Activated naive CD4-positive, alpha-beta T cell treated with anti-CD3 and anti-CD28 coated beads for 36 hours (primary cell): Measurements from ENCODE around the gene MSMO1. TPM values are rescaled to one million over a fixed set of nuclear protein-coding genes. Genes with fewer than 3 reads are reported as not detected.
A peak's percentile ranks its signal among the peaks of the same experiment; 100 is the strongest.

ENCODE experiments used
- CTCF ChIA-PET: fragments of 350-600 bp; sonication (Branson Sonifier 250); formaldehyde crosslinking; loops from one replicate; lab custom pipeline; 2021; ENCODE audit warnings: antibody characterized with exemption; lab: Charles Lee
- DNase-seq: peaks from one replicate; pipeline ENCODE4 v3.0.0-alpha.2; 2020
- H3K27ac Mint-ChIP-seq: one replicate; pipeline ENCODE4 v1.8.0; 2021; ENCODE audit warnings: mild to moderate bottlenecking, mixed read lengths
- H3K27me3 Mint-ChIP-seq: one replicate; pipeline ENCODE4 v1.8.0; 2021; ENCODE audit warnings: low read depth, mixed read lengths
- H3K36me3 Mint-ChIP-seq: one replicate; pipeline ENCODE4 v1.8.0; 2021; ENCODE audit warnings: low read depth, mixed read lengths
- H3K4me1 Mint-ChIP-seq: one replicate; pipeline ENCODE4 v1.8.0; 2021; ENCODE audit warnings: low read depth, mixed read lengths
- H3K4me3 Mint-ChIP-seq: one replicate; pipeline ENCODE4 v1.8.0; 2021; ENCODE audit warnings: mild to moderate bottlenecking, moderate library complexity, mixed read lengths
- H3K9me3 Mint-ChIP-seq: one replicate; pipeline ENCODE4 v1.8.0; 2021; ENCODE audit warnings: mixed read lengths
- intact Hi-C: fragments of 100-400 bp; cut with micrococcal nuclease; formaldehyde crosslinking; loops from one replicate; pipeline ENCODE4 v1.15.1; 2023
- total RNA-seq, 2 experiments: library from RNA; stranded (reverse); gene quantifications; one replicate each; pipeline ENCODE4 v1.2.3, GENCODE V29; 2021

The MSMO1 gene
- total RNA-seq, 2 experiments from 2014 or later = 61.2 to 72.1 TPM

GRCh38 chr4:165368114-165368513 is 40.6 kb downstream of the MSMO1 start:
- H3K36me3 Mint-ChIP-seq = no peaks in the 10 kb centered on the region
- intact Hi-C loops = no loop called here
- H3K4me1 Mint-ChIP-seq = no peaks in the 10 kb centered on the region
- DNase-seq = no peak
- no peaks in the 10 kb centered on the region for H3K9me3 Mint-ChIP-seq
- no peak overlapping the region for H3K27ac Mint-ChIP-seq
- H3K27me3 Mint-ChIP-seq = no peaks in the 10 kb centered on the region
- CTCF ChIA-PET = interaction anchor here (0.7 kb wide), 1 partner anchor 90 kb away, joined by 3 read pairs; no protein-coding TSS in a partner anchor
- no peak overlapping the region for H3K4me3 Mint-ChIP-seq

DNA sequence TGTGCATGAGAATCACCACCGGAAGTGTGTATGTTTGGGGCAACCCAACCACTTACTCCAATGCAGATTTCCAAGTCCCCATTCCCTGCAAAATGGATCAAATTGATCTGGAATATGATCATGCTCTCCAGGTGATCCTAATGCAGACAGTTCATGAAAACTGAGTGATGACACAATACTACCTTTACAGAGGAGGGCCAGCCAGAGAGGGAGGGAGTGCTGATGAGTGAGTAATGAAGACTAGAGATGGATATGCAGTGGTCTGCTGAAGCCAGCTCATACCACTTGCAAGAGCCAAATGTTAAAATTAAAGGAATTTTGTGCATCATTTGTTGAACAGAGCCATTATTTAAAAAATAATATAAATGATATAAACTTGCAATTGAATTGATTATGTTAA is 41.1 kb downstream of the MSMO1 start:
- no peaks in the 10 kb centered on the region for H3K36me3 Mint-ChIP-seq
- CTCF ChIA-PET = no interaction called here
- no peak overlapping the region for H3K27ac Mint-ChIP-seq
- intact Hi-C loops = no loop called here
- no peak for DNase-seq
- H3K4me3 Mint-ChIP-seq = no peak overlapping the region
- H3K27me3 Mint-ChIP-seq = no peaks in the 10 kb centered on the region
- no peaks in the 10 kb centered on the region for H3K4me1 Mint-ChIP-seq
- no peaks in the 10 kb centered on the region for H3K9me3 Mint-ChIP-seq

DNA sequence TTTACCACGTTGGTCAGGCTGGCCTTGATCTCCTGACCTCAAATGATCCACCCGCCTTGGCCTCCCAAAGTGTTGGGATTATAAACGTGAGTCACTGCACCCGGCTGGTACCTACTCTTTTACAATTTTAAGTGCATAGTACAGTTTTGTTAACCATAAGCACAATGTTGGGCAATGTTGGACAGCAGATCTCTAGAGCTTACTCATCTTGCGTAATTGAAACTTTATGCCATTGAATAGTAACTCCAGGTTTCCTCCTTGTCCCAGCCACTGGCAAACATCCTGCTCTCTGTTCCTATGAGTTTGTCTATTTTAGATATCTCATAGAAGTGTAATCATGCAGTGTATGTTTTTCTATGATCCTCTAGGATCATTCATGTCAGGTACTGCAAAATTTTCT is 42.1 kb downstream of the MSMO1 start:
- no peaks in the 10 kb centered on the region for H3K27me3 Mint-ChIP-seq
- DNase-seq = no peak
- H3K36me3 Mint-ChIP-seq = no peaks in the 10 kb centered on the region
- no peaks in the 10 kb centered on the region for H3K4me1 Mint-ChIP-seq
- H3K4me3 Mint-ChIP-seq = no peak overlapping the region
- intact Hi-C loops = no loop called here
- H3K9me3 Mint-ChIP-seq = no peaks in the 10 kb centered on the region
- H3K27ac Mint-ChIP-seq = no peak overlapping the region
- CTCF ChIA-PET = no interaction called here

- no peaks in the 10 kb centered on the region for H3K9me3 Mint-ChIP-seq
These were observed 43.1 kb downstream of the MSMO1 start for GRCh38 chr4:165370530-165370929.

DNA sequence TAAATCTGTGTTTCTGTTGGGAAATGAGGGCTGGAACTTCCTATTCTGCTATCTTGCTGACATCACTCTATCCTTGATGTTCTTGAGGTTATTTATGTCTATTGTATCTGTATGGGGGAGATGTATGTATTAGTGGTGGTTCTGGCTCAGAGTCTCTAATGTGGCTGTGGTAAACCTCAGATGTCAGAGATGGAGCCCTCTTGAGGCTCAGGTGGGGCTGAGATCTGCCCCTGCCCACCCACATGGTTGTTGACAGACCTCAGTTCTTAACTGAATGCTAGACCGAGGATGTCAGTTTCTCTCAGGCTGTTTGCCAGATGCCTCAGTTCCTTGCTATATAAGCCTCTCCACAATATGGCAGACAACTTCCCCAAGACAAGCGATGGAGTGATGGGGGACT is 48.0 kb downstream of the MSMO1 start:
- CTCF ChIA-PET = interaction anchor here (1.1 to 1.6 kb wide), 2 partner anchors 9 to 244 kb away, joined by 3 to 4 read pairs; no protein-coding TSS in a partner anchor
- intact Hi-C loops = no loop called here
- no peak overlapping the region for H3K27ac Mint-ChIP-seq
- H3K36me3 Mint-ChIP-seq = no peaks in the 10 kb centered on the region
- peaks cover 17% of the 10 kb centered on the region for H3K27me3 Mint-ChIP-seq
- no peaks in the 10 kb centered on the region for H3K9me3 Mint-ChIP-seq
- H3K4me1 Mint-ChIP-seq = no peaks in the 10 kb centered on the region
- DNase-seq = no peak
- H3K4me3 Mint-ChIP-seq = no peak overlapping the region

More at GRCh38 chr4:165370530-165370929, 43.1 kb downstream of the MSMO1 start:
- intact Hi-C loops = no loop called here
- Mint-ChIP-seq H3K27ac (no peak overlapping the region), H3K36me3 (no peaks in the 10 kb centered on the region), H3K4me3 (no peak overlapping the region), H3K27me3 (no peaks in the 10 kb centered on the region), H3K4me1 (no peaks in the 10 kb centered on the region)
- CTCF ChIA-PET = no interaction called here
- DNase-seq = no peak

DNA sequence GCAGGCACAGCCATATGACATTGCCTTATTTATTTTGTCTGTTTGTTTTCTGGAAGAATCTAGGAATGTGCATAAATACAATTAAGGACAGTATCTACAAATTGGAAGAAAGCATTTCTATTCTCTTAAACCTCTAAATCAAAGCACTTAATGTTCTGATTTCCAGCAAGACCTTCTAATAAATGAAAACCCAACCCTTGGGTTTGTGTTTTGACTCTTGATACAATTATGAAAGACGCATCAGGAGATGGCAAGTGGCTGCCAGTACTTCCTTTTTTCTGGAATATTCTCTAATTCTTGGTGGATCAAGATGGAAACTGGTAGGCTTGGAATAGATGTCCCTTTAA is 50.9 kb downstream of the MSMO1 start:
- Mint-ChIP-seq H3K36me3 (no peaks in the 10 kb centered on the region), H3K4me1 (no peaks in the 10 kb centered on the region), H3K9me3 (no peaks in the 10 kb centered on the region), H3K4me3 (peak overlapping the region; percentile 70), H3K27me3 (peaks cover 19% of the 10 kb centered on the region), H3K27ac (no peak overlapping the region)
- intact Hi-C loops = loop anchor here (2.0 kb wide), 1 partner anchor 24 kb away; no protein-coding TSS in a partner anchor
- DNase-seq = no peak
- CTCF ChIA-PET = interaction anchor here (0.9 to 1.8 kb wide), 3 partner anchors 15 to 266 kb away, joined by 3 to 9 read pairs (median 4); partner anchors contain the start of gene TMEM192

GRCh38 chr4:165378745-165379677 is 51.5 kb downstream of the MSMO1 start, which contains the start of gene CPE:
Gene CPE (plus strand): TSS chr4:165379008. CDS start chr4:165379222, 214 bp downstream.
- peak within 1 kb of the TSS; percentile 70 for H3K4me3 Mint-ChIP-seq
- H3K4me1 Mint-ChIP-seq = no peaks in the 10 kb centered on the region
- H3K9me3 Mint-ChIP-seq = no peaks in the 10 kb centered on the region
- no peak within 1 kb of the TSS for H3K27ac Mint-ChIP-seq
- CTCF ChIA-PET = interaction anchor here (0.6 to 1.8 kb wide), 4 partner anchors 14 to 266 kb away, joined by 3 to 9 read pairs (median 4); partner anchors contain the start of gene TMEM192
- peaks cover 19% of the 10 kb centered on the region for H3K27me3 Mint-ChIP-seq
- no peaks in the 10 kb centered on the region for H3K36me3 Mint-ChIP-seq
- DNase-seq = peak; percentile 81
- intact Hi-C loops = loop anchor here (1.0 to 2.0 kb wide), 4 partner anchors 24 to 267 kb away; partner anchors contain the start of gene TMEM192

- peaks cover 19% of the 10 kb centered on the region for H3K27me3 Mint-ChIP-seq
- H3K4me1 Mint-ChIP-seq = no peaks in the 10 kb centered on the region
- no peak overlapping the region for H3K27ac Mint-ChIP-seq
- peak overlapping the region; percentile 43 for H3K4me3 Mint-ChIP-seq
- H3K9me3 Mint-ChIP-seq = no peaks in the 10 kb centered on the region
- intact Hi-C loops = loop anchor here (1.0 to 2.0 kb wide), 4 partner anchors 25 to 267 kb away; partner anchors contain the start of gene TMEM192
- CTCF ChIA-PET = interaction anchor here (0.6 to 1.8 kb wide), 2 partner anchors 13 to 81 kb away, joined by 3 to 9 read pairs; no protein-coding TSS in a partner anchor
- no peak for DNase-seq
- H3K36me3 Mint-ChIP-seq = no peaks in the 10 kb centered on the region
These were observed 52.2 kb downstream of the MSMO1 start for GRCh38 chr4:165379678-165380064.

DNA sequence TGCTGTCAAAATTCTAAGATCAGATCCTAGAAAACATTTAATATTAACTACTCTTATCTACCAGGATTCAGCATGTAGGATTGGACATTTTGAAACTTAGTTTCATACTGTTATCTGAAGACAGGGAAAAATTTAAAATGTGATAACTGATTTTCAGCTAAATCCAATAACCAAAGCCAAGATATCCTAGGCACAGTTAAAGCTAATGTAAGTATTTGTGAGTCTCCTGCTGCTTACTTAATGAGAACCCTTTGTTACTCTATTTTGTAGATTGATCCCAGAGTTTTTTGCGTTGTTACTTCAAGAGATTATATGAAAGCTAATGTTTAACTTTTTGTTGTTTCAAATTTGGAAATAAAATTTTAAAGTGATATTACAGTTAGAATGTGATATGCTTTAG is 53.3 kb downstream of the MSMO1 start:
- peaks cover 19% of the 10 kb centered on the region for H3K27me3 Mint-ChIP-seq
- no peaks in the 10 kb centered on the region for H3K9me3 Mint-ChIP-seq
- no peak overlapping the region for H3K4me3 Mint-ChIP-seq
- intact Hi-C loops = no loop called here
- no peaks in the 10 kb centered on the region for H3K4me1 Mint-ChIP-seq
- CTCF ChIA-PET = no interaction called here
- H3K36me3 Mint-ChIP-seq = no peaks in the 10 kb centered on the region
- H3K27ac Mint-ChIP-seq = no peak overlapping the region
- no peak for DNase-seq

GRCh38 chr4:165381821-165382373 is 54.4 kb downstream of the MSMO1 start:
- Mint-ChIP-seq H3K4me3 (no peak overlapping the region), H3K36me3 (no peaks in the 10 kb centered on the region), H3K4me1 (no peaks in the 10 kb centered on the region), H3K9me3 (no peaks in the 10 kb centered on the region), H3K27ac (no peak overlapping the region), H3K27me3 (peaks cover 19% of the 10 kb centered on the region)
- CTCF ChIA-PET = interaction anchor here (0.7 to 1.3 kb wide), 2 partner anchors 63 to 269 kb away, joined by 4 to 5 read pairs; partner anchors contain the start of gene TMEM192
- intact Hi-C loops = no loop called here
- no peak for DNase-seq

DNA sequence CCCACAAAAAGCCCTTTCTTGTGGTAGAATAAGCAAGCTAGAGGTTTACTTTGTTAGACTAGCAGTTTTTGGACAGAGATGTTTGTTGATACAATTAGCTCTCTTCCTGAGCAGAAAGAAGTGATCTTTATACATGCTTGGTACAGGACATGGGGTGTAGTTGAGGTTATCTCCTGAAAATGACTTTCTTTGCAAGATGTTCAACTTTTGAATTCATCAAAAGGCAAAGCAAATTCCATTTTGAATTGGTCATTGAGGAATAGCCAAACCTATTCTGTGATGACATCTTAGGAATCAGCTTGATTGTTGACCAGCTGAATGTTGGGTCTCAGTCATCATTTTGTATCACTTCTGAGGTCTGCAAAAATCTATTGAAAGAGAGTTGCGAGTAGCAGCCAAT is 55.2 kb downstream of the MSMO1 start:
- intact Hi-C loops = no loop called here
- H3K27ac Mint-ChIP-seq = no peak overlapping the region
- no peaks in the 10 kb centered on the region for H3K36me3 Mint-ChIP-seq
- H3K4me1 Mint-ChIP-seq = no peaks in the 10 kb centered on the region
- no peak overlapping the region for H3K4me3 Mint-ChIP-seq
- peaks cover 18% of the 10 kb centered on the region for H3K27me3 Mint-ChIP-seq
- no peaks in the 10 kb centered on the region for H3K9me3 Mint-ChIP-seq
- DNase-seq = no peak
- CTCF ChIA-PET = interaction anchor here (0.7 to 1.3 kb wide), 2 partner anchors 63 to 270 kb away, joined by 4 to 5 read pairs; partner anchors contain the start of gene TMEM192

GRCh38 chr4:165383591-165384073 is 56.2 kb downstream of the MSMO1 start:
- intact Hi-C loops = no loop called here
- no peak for DNase-seq
- CTCF ChIA-PET = interaction anchor here (0.7 to 1.3 kb wide), 3 partner anchors 8 to 33 kb away, joined by 3 to 4 read pairs (median 3); no protein-coding TSS in a partner anchor
- Mint-ChIP-seq H3K27me3 (peaks cover 13% of the 10 kb centered on the region), H3K9me3 (no peaks in the 10 kb centered on the region), H3K4me3 (no peak overlapping the region), H3K36me3 (no peaks in the 10 kb centered on the region), H3K27ac (no peak overlapping the region), H3K4me1 (no peaks in the 10 kb centered on the region)
